SIG-M5 (cell line): Measurements from ENCODE around the gene FAN1.
A peak's percentile ranks its signal among the peaks of the same experiment; 100 is the strongest.
"Not testable (repeated sequence)": the region's sequence is repeated elsewhere in the genome, so short reads cannot be mapped to it uniquely, and the experiment has no call there.

Experiments used
- DNase-seq: peaks from one replicate; lab custom pipeline; 2025; lab: John Stamatoyannopoulos, UW

Gene FAN1

DNA sequence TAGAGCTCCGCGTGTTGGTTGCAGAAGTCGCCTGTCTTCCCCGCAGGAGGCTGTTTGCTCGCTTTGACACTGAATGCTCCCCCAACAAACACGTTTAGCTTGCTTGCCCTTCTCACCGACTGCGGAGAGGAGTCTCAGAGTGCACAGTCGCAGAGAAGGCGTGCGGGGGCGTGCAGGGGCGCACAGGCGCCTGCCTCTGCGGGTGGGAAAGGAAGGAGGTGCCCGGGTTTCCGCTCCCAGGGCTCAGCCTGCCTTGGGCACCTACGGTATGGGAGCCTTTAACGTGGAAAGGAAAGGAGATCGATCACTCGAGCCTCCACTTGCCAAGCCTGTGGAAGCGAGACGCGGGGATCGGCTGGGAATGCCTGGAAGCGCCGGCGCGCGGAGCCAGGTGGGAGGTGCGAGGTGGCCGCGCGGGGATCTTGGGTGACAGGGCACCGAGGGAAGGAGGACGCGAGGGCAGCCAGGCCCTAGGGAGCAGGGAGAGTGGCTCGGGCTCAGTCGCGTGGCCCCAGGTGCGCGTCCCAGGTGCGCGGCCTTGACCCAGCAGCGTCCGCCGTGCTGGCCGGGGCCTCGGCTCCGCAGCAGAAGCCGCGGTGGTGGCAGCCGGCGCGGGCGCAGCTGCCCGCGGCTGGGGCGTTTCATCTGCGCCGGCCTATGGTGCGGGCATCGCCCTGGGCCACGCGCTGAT lies at the start of gene FAN1:
FAN1 (plus strand) TSS at position 419 of the 691 bp plus-strand sequence. CDS start 749 bp downstream, outside the sequence.
- peak; percentile 28 for DNase-seq

DNA sequence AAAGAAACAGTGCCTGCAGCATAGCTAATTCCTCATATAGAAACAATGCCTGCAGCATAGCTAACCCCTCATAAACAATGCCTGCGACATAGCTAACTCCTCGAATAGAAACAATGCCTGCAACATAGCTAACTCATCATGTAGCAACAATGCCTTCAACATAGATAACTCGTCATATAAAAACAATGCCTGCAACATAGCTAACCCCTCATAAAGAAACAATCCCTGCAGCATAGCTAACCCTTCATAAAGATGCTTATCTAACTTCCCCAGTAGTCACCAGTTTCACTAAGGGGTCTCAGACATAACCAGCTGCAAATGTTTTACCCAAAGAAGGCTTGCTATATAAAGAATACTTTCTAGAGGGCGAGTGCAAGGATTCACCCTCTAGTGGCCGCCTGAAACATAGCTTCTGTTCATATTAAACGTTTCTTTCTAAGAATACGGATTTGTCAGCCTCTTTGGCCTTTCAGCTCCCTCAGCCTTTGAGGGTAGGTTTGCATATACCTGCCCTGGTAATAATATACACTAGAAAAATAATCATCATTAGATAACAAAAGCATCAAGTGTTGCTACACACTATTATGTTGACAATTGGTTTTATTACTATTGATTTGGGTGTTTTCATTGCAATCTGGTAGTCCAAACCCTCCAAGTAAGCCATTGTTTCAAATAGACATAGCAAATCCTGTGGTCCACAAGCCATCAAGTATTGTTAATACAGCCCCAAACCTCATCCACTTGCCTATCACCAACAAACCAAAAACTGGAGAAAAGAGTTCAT lies 44.4 kb upstream of the FAN1 start:
- DNase-seq: no peak

DNA sequence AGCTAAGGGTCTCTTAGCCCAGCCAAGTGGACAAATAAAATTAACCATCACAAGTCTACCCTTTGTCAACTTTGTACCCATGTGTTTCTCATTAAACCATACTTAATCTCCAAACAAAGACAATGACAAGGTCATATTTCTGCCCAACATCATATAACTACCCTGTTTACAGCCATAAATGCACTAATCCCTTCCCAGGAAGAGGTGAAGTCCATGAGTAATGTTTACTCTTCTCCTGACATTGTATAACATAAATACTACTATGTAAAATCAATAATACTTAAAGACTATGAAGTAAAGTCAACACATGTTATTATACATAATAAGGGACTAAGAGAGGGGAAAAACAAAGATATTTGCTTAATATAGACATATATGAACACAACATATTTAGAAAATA lies 38.5 kb upstream of the FAN1 start:
- no peak for DNase-seq

DNA sequence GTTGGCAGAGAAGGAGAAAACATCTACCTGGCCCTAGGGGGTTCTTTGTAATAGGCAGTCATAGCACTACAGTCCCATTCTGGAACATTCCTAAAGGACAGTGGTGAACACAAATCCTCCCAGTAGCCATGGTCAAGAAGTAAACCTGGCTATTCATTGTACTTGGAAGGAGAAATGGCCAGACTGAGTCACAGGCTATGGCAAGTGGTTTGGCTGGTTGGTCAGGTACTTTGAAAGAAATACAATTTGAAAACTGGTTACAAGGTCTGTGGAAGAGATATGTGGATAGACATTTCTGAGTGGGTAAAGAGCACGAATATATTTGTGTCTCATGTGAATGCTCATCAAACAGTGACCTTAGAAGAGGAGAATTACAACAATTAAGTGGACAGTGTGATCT lies 33.0 kb upstream of the FAN1 start:
- no peak for DNase-seq

DNA sequence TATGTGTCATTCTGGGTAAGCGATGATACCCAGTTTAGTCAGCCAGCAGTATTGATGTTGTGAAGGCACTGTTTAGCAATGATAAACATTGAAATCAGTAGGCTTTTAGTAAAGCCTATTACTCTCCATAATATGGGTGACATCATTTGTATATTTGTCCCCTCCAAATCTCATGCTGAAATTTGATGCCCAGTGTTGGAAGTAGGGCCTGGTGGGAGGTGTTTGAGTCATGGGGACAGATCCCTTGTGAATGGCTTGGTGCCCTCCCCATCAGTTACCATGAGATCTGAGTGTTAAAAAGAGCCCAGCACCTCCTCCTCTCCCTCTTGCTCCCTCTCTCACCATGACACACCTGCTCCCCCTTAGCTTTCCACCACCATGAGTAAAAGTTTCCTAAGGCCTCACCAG lies 31.4 kb upstream of the FAN1 start:
- no peak for DNase-seq

DNA sequence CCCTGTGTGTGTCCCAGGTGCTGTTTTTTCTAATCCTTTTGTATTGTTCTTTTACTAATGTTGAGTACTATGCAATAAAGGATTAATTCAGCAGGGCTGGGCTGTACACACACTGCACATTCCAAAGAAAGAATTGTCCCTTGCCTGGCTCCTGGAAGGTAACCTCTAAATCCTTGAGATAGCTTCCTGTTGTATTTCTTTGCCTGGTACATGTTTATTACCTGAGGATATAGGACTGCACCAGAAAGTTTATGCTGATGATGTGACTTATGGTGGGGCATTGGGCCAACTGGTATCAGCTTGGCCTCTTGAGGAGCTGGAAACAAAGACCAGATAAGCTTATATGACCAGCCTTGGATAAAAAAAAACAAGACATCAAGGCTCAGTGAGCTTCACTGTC lies 26.6 kb upstream of the FAN1 start:
- no peak for DNase-seq

DNA sequence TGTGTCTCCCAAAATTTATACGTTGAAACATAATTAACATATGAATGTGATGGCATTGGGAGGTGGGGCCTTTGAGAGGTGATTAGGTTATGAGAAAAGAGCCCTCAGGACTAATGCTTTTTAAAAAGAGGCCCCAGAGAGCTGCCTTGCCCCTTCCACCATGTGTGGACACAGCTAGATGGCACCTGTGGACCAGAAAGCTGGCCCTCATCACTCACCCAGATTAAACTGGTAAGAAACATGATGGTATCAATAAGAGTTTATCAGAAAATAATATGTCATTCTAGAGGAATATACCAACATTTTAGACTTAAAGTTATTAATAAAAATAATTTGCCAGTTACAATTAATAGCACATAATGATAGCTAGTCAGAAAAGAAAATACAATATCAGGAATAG lies 25.2 kb upstream of the FAN1 start:
- no peak for DNase-seq

DNA sequence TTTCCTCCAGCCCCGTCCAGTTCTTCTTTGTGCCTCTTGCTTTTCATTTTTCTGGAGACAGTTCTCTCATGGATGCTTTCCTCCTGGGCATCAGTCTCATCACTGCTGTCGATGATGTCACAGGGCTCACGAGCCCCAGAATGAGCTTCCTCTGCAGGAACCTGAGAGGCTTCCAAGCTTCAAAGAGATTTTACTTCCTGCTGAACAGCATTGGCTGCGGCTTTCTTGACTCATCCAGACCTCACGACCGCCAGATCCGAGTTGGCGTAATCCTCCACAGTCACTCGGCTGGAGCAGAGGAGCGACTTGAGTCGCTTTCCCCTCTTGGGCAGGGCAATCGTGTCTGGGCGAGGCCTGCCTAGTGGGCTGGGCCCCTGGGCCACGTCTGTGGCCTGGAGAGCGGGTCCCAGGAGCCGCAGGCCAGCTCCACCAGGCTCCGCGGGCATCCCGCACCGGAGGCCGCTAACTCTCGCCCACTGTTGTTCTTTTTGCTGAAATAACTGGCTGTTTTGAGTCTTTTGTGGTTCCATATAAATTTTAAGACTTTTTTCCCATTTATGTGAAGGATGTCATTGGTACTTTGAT lies 20.8 kb upstream of the FAN1 start:
- no peak for DNase-seq

DNA sequence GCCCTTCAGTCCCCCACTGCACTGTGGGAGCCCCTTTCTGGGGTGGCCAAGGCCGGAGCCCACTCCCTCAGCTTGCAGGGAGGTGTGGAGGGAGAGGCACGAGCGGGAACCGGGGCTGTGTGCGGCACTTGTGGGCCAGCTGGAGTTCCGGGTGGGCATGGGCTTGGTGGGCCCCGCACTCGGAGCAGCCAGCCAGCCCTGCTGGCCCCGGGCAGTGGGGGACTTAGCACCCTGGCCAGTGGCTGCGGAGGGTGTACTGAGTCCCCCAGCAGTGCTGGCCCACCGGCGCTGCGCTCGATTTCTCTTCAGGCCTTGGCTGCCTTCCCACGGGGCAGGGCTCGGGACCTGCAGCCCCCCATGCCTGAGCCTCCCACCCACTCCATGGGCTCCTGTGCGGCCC lies 20.0 kb upstream of the FAN1 start:
- not testable (repeated sequence) for DNase-seq

DNA sequence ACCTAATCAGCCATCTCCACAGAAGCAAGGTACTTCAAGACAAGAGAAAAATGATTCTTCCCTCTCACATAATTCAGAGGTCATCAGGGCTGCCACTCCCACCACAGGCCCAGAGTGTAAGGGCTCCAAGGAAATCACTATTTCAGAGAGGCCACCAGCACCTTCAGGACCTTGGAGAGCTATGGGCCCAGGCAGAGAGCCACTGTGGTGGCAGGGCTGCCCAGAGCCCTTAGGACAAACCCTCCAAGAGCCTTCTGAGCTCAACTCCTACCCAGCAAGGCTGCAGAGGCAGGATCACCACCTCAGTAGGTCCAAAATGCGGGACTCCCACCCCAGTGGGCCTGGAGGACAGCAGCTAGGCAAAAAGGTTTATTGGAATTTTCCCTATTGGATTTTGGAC lies 17.9 kb upstream of the FAN1 start:
- DNase-seq: no peak

DNA sequence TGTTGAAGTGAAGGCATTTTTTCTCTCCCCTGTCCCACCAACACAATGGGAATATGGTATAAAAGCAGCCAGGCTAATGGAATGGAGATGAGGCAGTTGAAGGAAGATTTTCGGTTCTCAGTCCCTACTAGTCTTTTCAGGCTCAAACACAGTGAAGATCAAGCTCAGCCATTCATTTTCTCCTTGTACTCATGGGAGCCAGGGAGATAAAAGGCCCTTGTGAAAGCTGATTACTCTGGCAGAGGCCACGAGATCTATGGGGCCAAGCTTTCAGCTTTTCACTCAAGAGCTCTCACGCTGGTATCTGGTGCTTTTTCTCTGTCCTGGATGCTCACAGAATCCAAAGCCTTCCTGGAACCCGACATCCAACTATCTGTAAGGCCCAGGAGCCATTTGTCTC lies 14.5 kb upstream of the FAN1 start:
- no peak for DNase-seq

DNA sequence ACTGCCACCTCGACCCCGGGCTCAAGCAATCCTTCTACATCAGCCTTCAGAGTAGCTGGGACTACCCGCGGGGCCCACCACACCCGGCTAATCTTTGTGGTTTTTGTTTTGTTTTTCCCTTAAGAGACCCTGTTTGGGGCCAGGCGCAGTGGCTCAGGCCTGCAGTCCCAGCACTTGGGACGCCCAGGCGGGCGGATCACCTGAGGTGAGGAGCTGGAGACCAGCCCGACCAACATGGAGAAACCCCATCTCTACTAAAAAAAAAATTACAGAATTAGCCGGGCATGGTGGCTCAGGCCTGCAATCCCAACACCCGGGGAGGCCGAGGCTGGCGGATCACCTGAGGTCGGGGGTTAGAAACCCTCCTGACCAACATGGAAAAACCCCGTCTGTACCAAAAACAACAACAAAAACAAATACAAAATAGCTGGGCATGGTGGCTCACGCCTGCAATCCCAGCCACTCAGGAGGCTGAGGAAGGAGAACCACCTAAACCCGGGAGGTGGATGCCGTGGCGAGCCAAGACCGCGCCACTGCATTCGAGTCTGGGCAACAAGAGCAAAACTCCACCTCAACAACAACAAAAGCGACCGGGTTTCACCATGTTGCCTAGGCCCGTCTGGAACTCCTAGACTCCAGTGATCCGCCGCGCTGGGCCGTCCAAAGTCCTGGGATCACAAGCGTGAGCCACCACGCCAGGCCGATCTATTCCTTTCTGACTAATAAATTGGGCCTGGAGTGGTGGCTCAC lies 8.1 kb upstream of the FAN1 start:
- no peak for DNase-seq

DNA sequence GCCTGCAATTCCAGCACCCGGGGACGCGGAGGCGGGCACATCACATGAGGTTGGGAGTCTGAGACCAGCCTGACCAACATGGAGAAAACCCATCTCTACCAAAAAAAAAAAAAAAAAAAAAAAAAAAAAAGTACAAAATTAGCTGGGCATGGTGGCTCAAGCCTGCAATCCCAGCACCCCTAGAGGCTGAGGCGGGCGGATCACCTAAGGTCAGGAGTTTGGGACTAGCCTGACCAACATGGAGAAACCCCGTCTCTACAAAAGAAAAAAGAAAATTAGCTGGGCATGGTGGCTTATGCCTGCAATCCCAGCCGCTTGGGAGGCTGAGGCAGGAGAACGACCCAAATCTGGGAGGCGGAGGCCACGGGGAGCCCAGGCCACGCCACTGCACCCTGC lies 7.5 kb upstream of the FAN1 start:
- no peak for DNase-seq

DNA sequence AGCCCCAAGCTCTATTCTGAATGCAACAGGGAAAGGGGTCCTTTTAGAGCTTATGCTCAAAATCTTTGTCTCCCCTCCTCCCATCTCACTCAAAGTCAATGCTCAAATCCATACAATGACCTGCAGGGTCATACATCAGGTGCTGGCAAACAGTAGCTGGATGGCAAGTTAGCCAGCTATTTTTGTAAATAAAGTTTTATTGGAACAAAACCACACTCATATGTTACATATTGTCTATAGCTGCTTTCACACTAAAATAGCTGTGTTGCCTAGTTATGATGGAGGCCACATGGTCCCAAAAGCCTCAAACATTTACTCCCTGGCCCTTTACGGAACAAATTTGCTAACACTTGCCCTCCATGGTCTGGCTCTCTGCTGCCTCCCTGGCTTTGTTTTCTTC lies 1.8 kb upstream of the FAN1 start:
- no peak for DNase-seq

DNA sequence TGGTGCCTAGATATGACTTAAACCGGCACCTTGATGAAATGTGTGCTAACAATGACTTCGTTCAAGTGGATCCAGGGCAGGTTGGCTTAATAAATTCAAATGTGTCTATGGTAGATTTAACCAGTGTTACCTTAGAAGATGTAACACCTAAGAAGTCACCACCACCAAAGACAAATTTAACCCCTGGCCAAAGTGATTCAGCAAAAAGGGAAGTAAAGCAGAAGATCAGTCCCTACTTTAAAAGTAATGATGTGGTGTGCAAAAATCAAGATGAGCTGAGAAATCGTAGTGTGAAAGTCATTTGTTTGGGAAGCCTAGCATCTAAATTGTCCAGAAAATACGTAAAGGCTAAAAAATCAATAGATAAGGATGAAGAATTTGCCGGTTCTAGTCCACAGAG lies 1.1 kb downstream of the FAN1 start:
- no peak for DNase-seq

DNA sequence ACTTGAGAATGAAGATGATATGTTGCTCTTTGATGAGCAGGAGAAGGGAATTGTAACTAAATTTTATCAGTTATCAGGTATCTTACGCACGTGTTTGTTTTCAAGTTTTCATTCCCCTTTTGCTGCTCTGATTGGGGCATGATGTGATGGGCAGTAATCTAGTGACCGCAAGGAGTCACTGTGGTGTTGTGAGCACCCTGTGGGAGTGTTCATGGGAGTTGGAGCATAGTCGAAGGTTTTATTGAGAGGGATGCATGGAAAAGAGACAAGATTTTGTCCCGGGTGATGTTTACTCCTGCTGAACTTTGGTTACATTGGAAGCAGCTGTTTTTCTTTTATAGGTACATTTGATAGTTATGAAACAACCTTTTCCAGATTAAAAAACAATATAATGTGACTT lies 2.1 kb downstream of the FAN1 start:
- no peak for DNase-seq

DNA sequence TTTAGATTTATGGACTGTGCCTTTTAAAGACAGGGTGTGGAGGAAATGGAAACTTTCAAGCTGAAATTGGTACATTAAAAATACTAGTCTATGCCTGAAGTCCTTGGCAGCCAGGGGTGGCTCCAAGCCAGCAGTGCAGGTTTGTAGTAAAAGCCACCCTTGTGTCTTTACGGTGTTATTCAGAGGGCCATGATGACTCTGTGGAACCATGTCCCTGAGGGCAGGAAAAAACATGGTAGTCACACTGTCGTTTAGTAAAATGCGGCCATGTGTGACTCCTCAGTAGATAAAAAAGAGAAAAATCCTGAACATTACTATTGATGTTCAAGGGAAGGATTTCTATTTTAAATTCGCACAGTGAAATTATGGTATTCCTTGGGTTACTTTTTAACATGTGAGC lies 2.7 kb downstream of the FAN1 start:
- DNase-seq: no peak

DNA sequence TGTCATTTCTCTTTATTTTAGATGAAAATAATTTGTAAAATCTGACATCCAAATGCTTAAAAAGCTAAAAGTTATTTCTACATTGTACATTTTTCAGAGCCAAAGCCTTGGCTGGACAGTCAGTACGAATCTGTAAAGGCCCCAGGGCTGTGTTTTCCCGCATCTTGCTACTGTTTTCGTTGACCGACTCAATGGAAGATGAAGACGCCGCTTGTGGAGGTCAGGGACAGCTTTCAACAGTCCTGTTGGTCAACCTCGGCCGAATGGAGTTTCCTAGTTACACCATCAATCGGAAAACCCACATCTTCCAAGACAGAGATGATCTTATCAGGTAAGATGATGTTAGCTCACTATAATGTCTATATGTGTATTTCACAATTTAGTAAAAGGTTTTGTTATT lies 10.0 kb downstream of the FAN1 start:
- no peak for DNase-seq

DNA sequence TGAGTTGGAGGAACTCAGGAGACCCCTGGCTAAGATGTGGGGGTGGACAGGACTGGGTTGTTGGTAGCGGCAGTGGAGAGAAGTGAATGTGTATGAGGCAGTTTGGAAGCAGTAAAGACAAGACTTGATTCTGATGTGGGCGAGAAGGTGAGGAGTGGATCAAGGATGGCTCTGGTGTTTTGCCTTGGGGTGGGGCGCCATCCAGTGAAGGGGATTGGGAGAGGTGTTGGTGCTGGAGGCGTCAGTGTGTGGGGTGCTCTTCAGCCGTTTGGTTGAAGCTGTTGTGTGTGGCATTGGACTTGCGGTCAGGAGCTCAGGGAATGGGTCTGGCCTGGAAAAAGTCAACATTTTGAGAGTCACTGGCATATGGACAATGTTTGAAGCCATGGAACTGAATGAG lies 13.3 kb downstream of the FAN1 start:
- no peak for DNase-seq

DNA sequence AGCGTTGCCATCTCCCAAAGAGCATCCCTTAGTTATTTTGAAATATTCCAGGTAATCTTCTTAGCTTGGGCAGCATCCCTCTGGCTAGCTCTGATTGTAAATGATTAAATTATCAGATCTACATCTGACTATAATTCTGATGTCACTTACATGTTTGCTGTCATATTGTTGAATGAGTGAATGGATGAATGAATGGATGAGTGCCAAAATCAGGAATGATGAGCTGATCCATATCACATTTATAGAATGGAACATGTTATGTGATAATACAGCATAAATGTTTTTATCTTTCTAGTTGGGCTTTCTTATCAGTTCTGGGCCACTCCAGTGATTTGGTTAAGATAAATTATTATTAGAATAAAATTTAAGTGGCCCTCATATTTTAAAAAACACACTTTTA lies 14.0 kb downstream of the FAN1 start:
- no peak for DNase-seq

DNA sequence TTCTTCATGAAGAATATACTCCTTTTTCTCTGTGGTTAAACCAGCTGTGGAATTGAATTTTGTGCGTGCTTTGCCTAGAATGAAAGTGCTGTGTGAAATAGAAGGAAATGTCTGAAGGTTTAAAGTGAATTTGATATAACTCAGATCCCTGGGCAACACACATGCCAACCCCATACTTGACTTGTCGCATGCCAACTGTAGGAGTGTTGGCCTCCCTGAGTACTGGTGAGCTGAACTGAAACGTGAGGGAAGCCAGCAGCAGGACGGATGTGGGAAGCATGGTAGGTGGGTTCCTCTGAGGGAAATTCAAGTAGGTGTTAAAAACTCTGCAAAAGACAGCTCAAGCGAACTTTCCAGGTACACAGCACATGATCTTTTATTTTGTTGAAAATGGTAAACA lies 14.7 kb downstream of the FAN1 start:
- DNase-seq: no peak

DNA sequence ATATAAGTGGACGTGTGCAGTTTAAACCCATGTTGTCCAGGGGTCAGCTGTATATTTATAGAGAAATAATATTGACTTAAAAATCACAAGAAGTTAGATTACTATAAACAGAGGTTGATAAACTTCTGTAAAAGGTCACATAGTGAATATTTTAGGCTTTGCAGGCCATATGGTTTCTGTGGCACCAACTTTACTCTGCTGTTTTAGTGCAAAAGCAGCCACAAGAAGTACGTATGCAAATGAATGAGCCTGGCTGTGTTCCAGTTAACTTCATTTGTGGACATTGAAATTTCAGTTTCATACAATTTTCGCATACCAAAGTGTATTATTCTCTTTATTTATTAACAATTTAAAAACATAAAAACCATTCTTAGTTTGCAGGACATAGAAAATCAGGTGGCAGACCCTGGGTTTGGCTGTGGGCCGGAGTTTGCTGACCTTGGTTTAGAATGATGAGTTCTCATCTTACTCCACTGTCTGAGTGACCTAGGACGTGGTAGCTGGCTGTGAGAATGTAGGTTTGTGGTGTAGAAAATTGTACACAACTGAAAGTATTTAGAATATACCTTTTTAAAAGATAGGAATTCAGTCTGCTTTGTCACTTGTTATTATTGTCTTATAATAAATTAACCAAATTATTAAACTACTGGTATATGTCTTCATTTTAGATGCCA lies 16.3 kb downstream of the FAN1 start:
- DNase-seq: no peak
